Mammary epithelial cell (primary cell): ENCODE data around the gene NDFIP1.

Experiments used
- EZH2 ChIP-seq: IDR thresholded peaks from 2 replicates; pipeline ENCODE4 v1.6.1; 2012; ENCODE audit warnings: low read length, inconsistent platforms, borderline replicate concordance
- TF ChIP-seq, protein P1 (sequence below), 2 donors: IDR thresholded peaks in 1 of 2; conservative IDR thresholded peaks in 1 of 2; 2 replicates each; pipeline ENCODE4 v1.5.1; 2011 to 2012; ENCODE audit warnings: inconsistent platforms in 2 of 2, low read length in 2 of 2, mild to moderate bottlenecking in 2 of 2, control low read depth in 1 of 2, low read depth in 1 of 2; ENCODE audit not compliant: insufficient read depth in 1 of 2; ENCODE audit errors: extremely low read depth in 1 of 2

GRCh38 chr5:142078706-142079105 is 29.9 kb upstream of the NDFIP1 start:
- TF ChIP-seq, protein P1, sequence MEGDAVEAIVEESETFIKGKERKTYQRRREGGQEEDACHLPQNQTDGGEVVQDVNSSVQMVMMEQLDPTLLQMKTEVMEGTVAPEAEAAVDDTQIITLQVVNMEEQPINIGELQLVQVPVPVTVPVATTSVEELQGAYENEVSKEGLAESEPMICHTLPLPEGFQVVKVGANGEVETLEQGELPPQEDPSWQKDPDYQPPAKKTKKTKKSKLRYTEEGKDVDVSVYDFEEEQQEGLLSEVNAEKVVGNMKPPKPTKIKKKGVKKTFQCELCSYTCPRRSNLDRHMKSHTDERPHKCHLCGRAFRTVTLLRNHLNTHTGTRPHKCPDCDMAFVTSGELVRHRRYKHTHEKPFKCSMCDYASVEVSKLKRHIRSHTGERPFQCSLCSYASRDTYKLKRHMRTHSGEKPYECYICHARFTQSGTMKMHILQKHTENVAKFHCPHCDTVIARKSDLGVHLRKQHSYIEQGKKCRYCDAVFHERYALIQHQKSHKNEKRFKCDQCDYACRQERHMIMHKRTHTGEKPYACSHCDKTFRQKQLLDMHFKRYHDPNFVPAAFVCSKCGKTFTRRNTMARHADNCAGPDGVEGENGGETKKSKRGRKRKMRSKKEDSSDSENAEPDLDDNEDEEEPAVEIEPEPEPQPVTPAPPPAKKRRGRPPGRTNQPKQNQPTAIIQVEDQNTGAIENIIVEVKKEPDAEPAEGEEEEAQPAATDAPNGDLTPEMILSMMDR (conservative IDR thresholded peaks at IDR 0.05 in 1 of 2, IDR thresholded peaks at IDR 0.05 in 1 of 2; ENCODE audit: extremely low read depth in 1 of 2, insufficient read depth in 1 of 2, low read depth in 1 of 2, low read length in 2 of 2), result no peak
- TF ChIP-seq EZH2, result no peak
